Epithelial cell of esophagus (primary cell): ENCODE data around the gene ALMS1.
"Not testable (repeated sequence)": the region's sequence is repeated elsewhere in the genome, so short reads cannot be mapped to it uniquely, and the experiment has no call there.

ENCODE experiments used
- DNase-seq: peaks from one replicate; pipeline ENCODE4 v3.0.0; 2010; ENCODE audit warnings: low read depth
- H3K4me3 ChIP-seq: 2 replicates; pipeline ENCODE4 v1.5.1; 2011; ENCODE audit warnings: mild to moderate bottlenecking, low read length, control low read depth
- TF ChIP-seq, protein P1 (sequence below): IDR thresholded peaks from 2 replicates; pipeline ENCODE4 v1.5.1; 2011; ENCODE audit warnings: low read depth, mild to moderate bottlenecking, low read length, control low read depth, inconsistent platforms; ENCODE audit not compliant: insufficient read depth; ENCODE audit errors: missing control alignments

Gene ALMS1

DNA sequence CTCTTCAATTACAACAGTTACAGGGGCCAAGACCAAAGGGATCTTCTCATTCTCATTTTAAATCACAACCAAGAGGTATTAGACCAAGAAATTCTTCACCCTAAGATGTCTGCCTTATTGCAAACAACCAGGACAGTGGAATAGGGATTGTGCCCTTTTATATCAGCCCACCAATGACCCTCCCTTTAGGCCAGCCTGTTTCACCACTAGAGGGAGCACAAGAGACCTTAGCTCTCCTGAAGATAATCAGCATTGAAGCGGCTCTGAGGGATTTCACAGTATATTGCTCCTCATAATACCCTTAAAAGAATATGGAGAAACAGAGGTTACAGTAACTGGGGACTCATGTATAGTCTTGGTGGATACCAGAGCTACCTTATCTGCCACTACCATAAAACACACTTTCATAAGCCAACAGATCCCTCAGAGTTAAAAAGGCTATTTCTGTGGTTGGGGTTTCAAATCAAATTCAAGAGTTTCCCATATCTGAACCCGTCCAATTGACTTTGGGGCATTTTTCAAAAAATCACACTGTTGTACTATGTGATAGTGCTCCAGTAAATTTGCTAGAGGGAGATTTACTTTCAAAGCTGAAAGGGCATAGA, 245.1 kb downstream of the ALMS1 start:
- TF ChIP-seq, protein P1, sequence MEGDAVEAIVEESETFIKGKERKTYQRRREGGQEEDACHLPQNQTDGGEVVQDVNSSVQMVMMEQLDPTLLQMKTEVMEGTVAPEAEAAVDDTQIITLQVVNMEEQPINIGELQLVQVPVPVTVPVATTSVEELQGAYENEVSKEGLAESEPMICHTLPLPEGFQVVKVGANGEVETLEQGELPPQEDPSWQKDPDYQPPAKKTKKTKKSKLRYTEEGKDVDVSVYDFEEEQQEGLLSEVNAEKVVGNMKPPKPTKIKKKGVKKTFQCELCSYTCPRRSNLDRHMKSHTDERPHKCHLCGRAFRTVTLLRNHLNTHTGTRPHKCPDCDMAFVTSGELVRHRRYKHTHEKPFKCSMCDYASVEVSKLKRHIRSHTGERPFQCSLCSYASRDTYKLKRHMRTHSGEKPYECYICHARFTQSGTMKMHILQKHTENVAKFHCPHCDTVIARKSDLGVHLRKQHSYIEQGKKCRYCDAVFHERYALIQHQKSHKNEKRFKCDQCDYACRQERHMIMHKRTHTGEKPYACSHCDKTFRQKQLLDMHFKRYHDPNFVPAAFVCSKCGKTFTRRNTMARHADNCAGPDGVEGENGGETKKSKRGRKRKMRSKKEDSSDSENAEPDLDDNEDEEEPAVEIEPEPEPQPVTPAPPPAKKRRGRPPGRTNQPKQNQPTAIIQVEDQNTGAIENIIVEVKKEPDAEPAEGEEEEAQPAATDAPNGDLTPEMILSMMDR = peak; percentile 44
- not testable (repeated sequence) for DNase-seq, H3K4me3 ChIP-seq

DNA sequence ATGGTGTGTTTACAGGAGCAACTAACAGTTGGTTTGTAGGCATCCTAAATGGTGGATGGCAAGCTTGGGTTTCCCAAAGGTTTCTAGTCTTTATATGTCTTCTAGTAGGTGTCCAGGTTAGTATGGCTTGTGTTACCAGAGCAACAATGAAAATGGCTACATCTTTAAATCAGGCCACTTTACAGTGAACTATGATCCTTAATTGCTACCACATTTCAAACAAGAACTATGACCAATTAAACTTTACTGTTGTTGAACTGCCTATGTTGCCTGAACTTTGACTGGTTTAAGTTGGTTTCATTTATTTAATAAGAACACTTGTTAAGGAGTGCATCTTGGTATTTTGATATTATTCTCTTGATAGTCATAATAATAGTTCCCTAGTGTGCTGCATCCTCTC, 251.3 kb downstream of the ALMS1 start:
- not testable (repeated sequence) for H3K4me3 ChIP-seq, DNase-seq

DNA sequence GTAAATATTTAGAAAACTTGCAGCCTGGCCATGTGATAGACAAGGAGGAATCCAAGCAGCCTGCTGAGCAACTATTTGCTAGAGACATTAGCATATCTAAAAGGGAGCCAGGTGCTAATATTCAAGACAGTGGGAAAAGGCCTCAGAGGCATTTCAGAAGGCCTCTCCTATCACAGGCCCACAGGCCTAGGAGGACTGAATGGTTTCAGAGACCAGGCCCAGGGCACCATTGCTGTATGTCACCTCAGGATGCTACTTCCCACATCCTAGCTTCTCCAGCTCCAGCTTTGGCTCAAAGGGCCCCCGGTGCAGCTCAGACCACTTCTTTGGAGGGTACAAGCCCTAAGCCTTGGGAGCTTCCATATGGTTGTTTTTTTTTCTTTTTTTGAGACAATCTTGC, 252.8 kb downstream of the ALMS1 start:
- no peak for DNase-seq
- no peak overlapping the region for H3K4me3 ChIP-seq
- TF ChIP-seq, protein P1 = no peak

DNA sequence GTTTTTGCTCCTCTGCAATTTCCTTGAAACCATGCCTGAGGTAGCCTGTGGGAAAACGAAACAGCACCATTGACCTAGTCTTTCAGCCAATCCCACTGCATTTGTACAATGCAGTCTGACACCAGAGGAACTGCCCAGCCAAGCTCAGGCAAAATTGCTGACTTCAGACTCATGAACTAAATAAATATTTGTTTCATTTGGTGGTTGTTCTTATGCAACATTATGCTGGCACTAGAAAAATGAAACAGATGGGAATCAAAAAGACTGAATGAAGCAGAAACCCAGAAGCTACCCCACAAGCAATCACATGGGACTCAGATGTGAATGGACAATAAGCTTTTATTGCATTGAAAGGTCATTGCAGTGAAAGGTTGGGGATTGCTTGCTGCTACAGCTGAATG, 254.9 kb downstream of the ALMS1 start:
- H3K4me3 ChIP-seq = no peak overlapping the region
- peak; percentile 23 for DNase-seq
- TF ChIP-seq, protein P1 = no peak

DNA sequence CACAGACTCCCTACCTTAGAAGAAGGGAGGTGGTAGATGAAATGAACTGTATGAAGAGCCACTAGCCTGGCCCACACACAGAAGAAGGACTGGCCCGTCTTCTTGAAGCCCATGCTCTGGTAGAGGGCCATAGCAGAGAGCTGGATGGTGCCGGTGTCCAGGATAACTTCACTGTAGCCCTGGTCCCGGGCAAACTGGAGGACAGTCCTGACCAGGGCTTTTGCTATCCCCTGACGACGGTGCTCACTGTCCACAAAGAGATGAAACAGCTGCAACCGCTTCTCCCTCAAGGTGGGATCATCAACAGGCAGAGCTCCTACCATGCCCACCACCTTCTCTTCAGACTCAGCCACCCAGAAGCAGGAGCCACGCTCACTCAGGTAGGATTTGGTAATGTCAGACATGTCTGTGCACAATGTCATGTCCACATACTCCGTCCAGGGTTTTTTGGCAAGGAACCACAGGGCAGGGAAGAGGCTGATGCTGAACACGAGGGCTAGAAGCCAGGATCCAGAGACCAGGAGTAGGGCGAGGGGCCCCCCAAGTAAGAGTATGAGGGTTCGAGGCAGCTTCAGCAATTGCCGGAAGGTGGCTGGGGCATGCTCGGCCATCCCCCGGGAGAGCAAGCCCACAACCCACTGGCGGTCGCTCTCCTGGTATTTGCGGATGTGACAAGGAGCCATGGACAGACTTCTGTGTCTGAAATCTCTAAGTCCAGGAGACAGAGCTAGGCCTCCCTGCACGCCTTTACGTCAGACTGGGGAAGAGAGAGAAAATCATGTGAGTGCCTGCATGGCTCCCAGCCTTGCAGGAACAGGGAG, 255.5 kb downstream of the ALMS1 start:
- DNase-seq = no peak
- H3K4me3 ChIP-seq = no peak overlapping the region
- TF ChIP-seq, protein P1 = no peak

DNA sequence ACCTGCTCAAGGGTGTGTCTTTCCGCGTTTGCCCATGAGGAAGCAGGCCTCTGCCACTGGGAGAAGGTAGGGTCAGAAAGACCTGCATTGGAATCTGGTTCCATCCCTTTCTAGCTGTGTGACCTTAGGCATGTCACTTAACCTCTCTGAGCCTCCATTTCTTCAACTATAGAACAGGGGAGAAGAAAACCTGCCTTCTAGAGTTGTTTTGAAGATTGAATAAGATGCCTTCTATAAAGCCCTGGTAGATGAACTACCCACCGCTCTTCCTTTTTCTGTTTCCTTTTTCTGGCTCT, 256.1 kb downstream of the ALMS1 start:
- no peak for DNase-seq
- H3K4me3 ChIP-seq = no peak overlapping the region
- TF ChIP-seq, protein P1 = no peak

GRCh38 chr2:73642338-73643018, 256.8 kb downstream of the ALMS1 start, which contains the start of gene NAT8:
Gene NAT8 (minus strand): TSS chr2:73642422. CDS start chr2:73641628, 794 bp downstream.
- TF ChIP-seq, protein P1 = no peak
- no peak within 1 kb of the TSS for H3K4me3 ChIP-seq
- no peak for DNase-seq

- not testable (repeated sequence) for H3K4me3 ChIP-seq, DNase-seq
Observed at GRCh38 chr2:73647690-73648089, 262.1 kb downstream of the ALMS1 start.
